GM12878 (cell line): ENCODE data around the gene PISD.

ENCODE experiments used
- BACH1 ChIP-seq: fragments of 450-650 bp; IDR thresholded peaks from 2 replicates; pipeline ENCODE4 v1.6.1; 2017; ENCODE audit warnings: mild to moderate bottlenecking, borderline replicate concordance
- CBFB ChIP-seq: IDR thresholded peaks from 2 replicates; pipeline ENCODE4 v1.6.1; 2016; ENCODE audit warnings: antibody characterized with exemption, low read depth
- EZH2 ChIP-seq: IDR thresholded peaks from 2 replicates; pipeline ENCODE4 v1.6.1; 2012; ENCODE audit warnings: low read depth, mild to moderate bottlenecking, control low read depth, inconsistent platforms, low read length, borderline replicate concordance; ENCODE audit not compliant: control insufficient read depth
- GATAD2B ChIP-seq: fragments of 450-650 bp; conservative IDR thresholded peaks from 2 replicates; pipeline ENCODE4 v1.6.1; 2017; ENCODE audit warnings: low read depth, mild to moderate bottlenecking, moderate library complexity
- NBN ChIP-seq: fragments of 450-650 bp; IDR thresholded peaks from 2 replicates; pipeline ENCODE4 v1.6.1; 2016
- POLR2A ChIP-seq: IDR thresholded peaks from 2 replicates; pipeline ENCODE4 v1.6.1; 2011; ENCODE audit warnings: low read depth, mild to moderate bottlenecking, low read length
- RB1 ChIP-seq: fragments of 450-650 bp; formaldehyde crosslinking; IDR thresholded peaks from 2 replicates; pipeline ENCODE4 v1.6.1; 2017; ENCODE audit warnings: mild to moderate bottlenecking, borderline replicate concordance
- TARDBP ChIP-seq: IDR thresholded peaks from 2 replicates; pipeline ENCODE4 v1.6.1; 2016; ENCODE audit warnings: borderline replicate concordance
- TF ChIP-seq, protein P1 (sequence below): fragments of 450-650 bp; IDR thresholded peaks from 2 replicates; pipeline ENCODE4 v1.6.1; 2016; ENCODE audit warnings: mild to moderate bottlenecking, moderate library complexity, borderline replicate concordance
- TF ChIP-seq, protein P2 (sequence below): fragments of 450-650 bp; IDR thresholded peaks from 2 replicates; pipeline ENCODE4 v1.6.1; 2017; ENCODE audit warnings: borderline replicate concordance
- TF ChIP-seq, protein P3 (sequence below), 3 experiments: IDR thresholded peaks in 2 of 3; conservative IDR thresholded peaks in 1 of 3; 2 replicates each; pipeline ENCODE4 v1.5.1; 2011; ENCODE audit warnings: low read depth in 3 of 3, low read length in 3 of 3, mild to moderate bottlenecking in 3 of 3, control low read depth in 2 of 3, moderate library complexity in 2 of 3, inconsistent platforms in 1 of 3, mixed read lengths in 1 of 3; ENCODE audit not compliant: control insufficient read depth in 2 of 3, insufficient read depth in 1 of 3; ENCODE audit errors: extremely low read depth in 1 of 3
- TF ChIP-seq, protein P4 (sequence below): fragments of 450-650 bp; formaldehyde crosslinking; IDR thresholded peaks from 2 replicates; pipeline ENCODE4 v1.5.0; 2022; ENCODE audit warnings: mild to moderate bottlenecking, missing genetic modification characterization

DNA sequence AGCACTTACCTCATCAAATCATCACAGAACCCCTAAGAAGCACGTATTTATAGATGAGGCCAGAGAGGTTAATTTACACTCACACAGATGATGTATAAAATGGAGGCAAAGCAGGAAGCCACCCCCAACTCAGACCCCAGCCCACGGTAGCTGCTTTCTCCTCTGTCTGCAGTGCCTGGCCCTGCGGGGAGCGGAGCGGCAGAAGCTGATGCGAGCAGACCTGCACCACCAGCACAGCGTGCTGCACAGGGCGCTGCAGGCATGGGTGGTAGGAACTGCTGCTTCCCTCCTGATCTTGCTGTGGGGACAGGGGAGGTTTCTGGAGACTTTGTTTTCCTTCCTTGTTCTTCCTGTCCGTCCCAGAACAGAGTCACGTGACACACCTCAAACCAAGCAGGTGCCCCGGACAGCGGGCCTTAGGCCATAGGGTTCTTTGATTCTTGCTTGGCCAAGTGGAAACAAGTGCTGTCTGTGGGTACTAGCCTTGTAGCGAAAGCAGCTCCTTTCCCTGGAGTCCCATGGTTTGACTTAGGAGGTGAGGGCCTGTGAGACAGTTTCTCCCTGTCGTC, 57.8 kb downstream of the PISD start:
- TF ChIP-seq EZH2 (no peak), BACH1 (no peak), NBN (no peak), GATAD2B (no peak), TARDBP (no peak), POLR2A (no peak), RB1 (no peak), CBFB (no peak)
- TF ChIP-seq, protein P1, sequence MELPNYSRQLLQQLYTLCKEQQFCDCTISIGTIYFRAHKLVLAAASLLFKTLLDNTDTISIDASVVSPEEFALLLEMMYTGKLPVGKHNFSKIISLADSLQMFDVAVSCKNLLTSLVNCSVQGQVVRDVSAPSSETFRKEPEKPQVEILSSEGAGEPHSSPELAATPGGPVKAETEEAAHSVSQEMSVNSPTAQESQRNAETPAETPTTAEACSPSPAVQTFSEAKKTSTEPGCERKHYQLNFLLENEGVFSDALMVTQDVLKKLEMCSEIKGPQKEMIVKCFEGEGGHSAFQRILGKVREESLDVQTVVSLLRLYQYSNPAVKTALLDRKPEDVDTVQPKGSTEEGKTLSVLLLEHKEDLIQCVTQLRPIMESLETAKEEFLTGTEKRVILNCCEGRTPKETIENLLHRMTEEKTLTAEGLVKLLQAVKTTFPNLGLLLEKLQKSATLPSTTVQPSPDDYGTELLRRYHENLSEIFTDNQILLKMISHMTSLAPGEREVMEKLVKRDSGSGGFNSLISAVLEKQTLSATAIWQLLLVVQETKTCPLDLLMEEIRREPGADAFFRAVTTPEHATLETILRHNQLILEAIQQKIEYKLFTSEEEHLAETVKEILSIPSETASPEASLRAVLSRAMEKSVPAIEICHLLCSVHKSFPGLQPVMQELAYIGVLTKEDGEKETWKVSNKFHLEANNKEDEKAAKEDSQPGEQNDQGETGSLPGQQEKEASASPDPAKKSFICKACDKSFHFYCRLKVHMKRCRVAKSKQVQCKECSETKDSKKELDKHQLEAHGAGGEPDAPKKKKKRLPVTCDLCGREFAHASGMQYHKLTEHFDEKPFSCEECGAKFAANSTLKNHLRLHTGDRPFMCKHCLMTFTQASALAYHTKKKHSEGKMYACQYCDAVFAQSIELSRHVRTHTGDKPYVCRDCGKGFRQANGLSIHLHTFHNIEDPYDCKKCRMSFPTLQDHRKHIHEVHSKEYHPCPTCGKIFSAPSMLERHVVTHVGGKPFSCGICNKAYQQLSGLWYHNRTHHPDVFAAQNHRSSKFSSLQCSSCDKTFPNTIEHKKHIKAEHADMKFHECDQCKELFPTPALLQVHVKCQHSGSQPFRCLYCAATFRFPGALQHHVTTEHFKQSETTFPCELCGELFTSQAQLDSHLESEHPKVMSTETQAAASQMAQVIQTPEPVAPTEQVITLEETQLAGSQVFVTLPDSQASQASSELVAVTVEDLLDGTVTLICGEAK = no peak
- TF ChIP-seq, protein P2, sequence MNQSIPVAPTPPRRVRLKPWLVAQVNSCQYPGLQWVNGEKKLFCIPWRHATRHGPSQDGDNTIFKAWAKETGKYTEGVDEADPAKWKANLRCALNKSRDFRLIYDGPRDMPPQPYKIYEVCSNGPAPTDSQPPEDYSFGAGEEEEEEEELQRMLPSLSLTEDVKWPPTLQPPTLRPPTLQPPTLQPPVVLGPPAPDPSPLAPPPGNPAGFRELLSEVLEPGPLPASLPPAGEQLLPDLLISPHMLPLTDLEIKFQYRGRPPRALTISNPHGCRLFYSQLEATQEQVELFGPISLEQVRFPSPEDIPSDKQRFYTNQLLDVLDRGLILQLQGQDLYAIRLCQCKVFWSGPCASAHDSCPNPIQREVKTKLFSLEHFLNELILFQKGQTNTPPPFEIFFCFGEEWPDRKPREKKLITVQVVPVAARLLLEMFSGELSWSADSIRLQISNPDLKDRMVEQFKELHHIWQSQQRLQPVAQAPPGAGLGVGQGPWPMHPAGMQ = no peak
- TF ChIP-seq, protein P3, sequence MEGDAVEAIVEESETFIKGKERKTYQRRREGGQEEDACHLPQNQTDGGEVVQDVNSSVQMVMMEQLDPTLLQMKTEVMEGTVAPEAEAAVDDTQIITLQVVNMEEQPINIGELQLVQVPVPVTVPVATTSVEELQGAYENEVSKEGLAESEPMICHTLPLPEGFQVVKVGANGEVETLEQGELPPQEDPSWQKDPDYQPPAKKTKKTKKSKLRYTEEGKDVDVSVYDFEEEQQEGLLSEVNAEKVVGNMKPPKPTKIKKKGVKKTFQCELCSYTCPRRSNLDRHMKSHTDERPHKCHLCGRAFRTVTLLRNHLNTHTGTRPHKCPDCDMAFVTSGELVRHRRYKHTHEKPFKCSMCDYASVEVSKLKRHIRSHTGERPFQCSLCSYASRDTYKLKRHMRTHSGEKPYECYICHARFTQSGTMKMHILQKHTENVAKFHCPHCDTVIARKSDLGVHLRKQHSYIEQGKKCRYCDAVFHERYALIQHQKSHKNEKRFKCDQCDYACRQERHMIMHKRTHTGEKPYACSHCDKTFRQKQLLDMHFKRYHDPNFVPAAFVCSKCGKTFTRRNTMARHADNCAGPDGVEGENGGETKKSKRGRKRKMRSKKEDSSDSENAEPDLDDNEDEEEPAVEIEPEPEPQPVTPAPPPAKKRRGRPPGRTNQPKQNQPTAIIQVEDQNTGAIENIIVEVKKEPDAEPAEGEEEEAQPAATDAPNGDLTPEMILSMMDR (IDR thresholded peaks at IDR 0.05 in 2 of 3, conservative IDR thresholded peaks at IDR 0.05 in 1 of 3; ENCODE audit: control insufficient read depth in 2 of 3, extremely low read depth in 1 of 3, insufficient read depth in 1 of 3, low read depth in 3 of 3, low read length in 3 of 3) = no peak
- TF ChIP-seq, protein P4, sequence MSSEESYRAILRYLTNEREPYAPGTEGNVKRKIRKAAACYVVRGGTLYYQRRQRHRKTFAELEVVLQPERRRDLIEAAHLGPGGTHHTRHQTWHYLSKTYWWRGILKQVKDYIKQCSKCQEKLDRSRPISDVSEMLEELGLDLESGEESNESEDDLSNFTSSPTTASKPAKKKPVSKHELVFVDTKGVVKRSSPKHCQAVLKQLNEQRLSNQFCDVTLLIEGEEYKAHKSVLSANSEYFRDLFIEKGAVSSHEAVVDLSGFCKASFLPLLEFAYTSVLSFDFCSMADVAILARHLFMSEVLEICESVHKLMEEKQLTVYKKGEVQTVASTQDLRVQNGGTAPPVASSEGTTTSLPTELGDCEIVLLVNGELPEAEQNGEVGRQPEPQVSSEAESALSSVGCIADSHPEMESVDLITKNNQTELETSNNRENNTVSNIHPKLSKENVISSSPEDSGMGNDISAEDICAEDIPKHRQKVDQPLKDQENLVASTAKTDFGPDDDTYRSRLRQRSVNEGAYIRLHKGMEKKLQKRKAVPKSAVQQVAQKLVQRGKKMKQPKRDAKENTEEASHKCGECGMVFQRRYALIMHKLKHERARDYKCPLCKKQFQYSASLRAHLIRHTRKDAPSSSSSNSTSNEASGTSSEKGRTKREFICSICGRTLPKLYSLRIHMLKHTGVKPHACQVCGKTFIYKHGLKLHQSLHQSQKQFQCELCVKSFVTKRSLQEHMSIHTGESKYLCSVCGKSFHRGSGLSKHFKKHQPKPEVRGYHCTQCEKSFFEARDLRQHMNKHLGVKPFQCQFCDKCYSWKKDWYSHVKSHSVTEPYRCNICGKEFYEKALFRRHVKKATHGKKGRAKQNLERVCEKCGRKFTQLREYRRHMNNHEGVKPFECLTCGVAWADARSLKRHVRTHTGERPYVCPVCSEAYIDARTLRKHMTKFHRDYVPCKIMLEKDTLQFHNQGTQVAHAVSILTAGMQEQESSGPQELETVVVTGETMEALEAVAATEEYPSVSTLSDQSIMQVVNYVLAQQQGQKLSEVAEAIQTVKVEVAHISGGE = no peak
